ENCODE results near the gene DOCK11. TPM values are rescaled to one million over a fixed set of nuclear protein-coding genes. Genes with fewer than 3 reads are reported as not detected.

The DOCK11 gene
- total and polyA plus RNA-seq, 2 donors (not counting 1 experiment from before 2014, with no cell fraction given), result 40.1 to 85.3 TPM

- Histone ChIP-seq H3K36me3 (ENCODE audit: control insufficient read depth, insufficient read depth, low read length) (no peaks in the 10 kb centered on the region), H3K27me3 (ENCODE audit: control insufficient read depth, insufficient read depth, low read length) (no peaks in the 10 kb centered on the region), H2AFZ (ENCODE audit: low read length) (no peak overlapping the region), H3K4me3 (replicated peaks in 1 of 4; ENCODE audit: control extremely low read depth in 1 of 4, insufficient read depth in 1 of 4, low read depth in 3 of 4, low read length in 4 of 4) (no peak overlapping the region), H3K4me2 (ENCODE audit: extremely low read depth, insufficient read depth, low read length) (no peak overlapping the region), H4K20me1 (ENCODE audit: control insufficient read depth, extremely low read depth, insufficient read depth, low read length) (no peaks in the 10 kb centered on the region), H3K9ac (ENCODE audit: insufficient read depth, low read length) (no peak overlapping the region), H3K27ac (ENCODE audit: insufficient read depth, low read length) (no peak overlapping the region), H3K9me3 (ENCODE audit: control insufficient read depth, insufficient read depth, low read depth, low read length) (no peaks in the 10 kb centered on the region), H3K79me2 (ENCODE audit: control insufficient read depth, insufficient read depth, low read length) (peaks cover 26% of the 10 kb centered on the region), H3K4me1 (ENCODE audit: control insufficient read depth, extremely low read depth, insufficient read depth, low read length) (peaks cover 2% of the 10 kb centered on the region)
- no peak for DNase-seq (ENCODE audit: low read depth in 2 of 2)
- TF ChIP-seq EZH2 (IDR thresholded peaks at IDR 0.05; ENCODE audit: low read length, missing control alignments) (no peak), CTCF (conservative IDR thresholded peaks at IDR 0.05 in 1 of 2, IDR thresholded peaks at IDR 0.05 in 1 of 2; ENCODE audit: low read depth in 1 of 2, low read length in 2 of 2) (no peak)
Observed at GRCh38 chrX:118504581-118504980, 9.0 kb downstream of the DOCK11 start.

GRCh38 chrX:118506805-118507480 is 11.3 kb downstream of the DOCK11 start:
- TF ChIP-seq EZH2 (IDR thresholded peaks at IDR 0.05; ENCODE audit: low read length, missing control alignments) (no peak), CTCF (conservative IDR thresholded peaks at IDR 0.05 in 1 of 2, IDR thresholded peaks at IDR 0.05 in 1 of 2; ENCODE audit: low read depth in 1 of 2, low read length in 2 of 2) (no peak)
- DNase-seq (ENCODE audit: low read depth in 2 of 2), result no peak
- no peak overlapping the region for H3K27ac ChIP-seq (ENCODE audit: insufficient read depth, low read length)
- no peaks in the 10 kb centered on the region for H3K27me3 ChIP-seq (ENCODE audit: control insufficient read depth, insufficient read depth, low read length)
- no peaks in the 10 kb centered on the region for H3K9me3 ChIP-seq (ENCODE audit: control insufficient read depth, insufficient read depth, low read depth, low read length)
- no peak overlapping the region for H3K9ac ChIP-seq (ENCODE audit: insufficient read depth, low read length)
- no peak overlapping the region for H2AFZ ChIP-seq (ENCODE audit: low read length)
- H3K4me2 ChIP-seq (ENCODE audit: extremely low read depth, insufficient read depth, low read length), result no peak overlapping the region
- no peaks in the 10 kb centered on the region for H4K20me1 ChIP-seq (ENCODE audit: control insufficient read depth, extremely low read depth, insufficient read depth, low read length)
- H3K4me1 ChIP-seq (ENCODE audit: control insufficient read depth, extremely low read depth, insufficient read depth, low read length), result peaks cover 2% of the 10 kb centered on the region
- H3K4me3 ChIP-seq (replicated peaks in 1 of 4; ENCODE audit: control extremely low read depth in 1 of 4, insufficient read depth in 1 of 4, low read depth in 3 of 4, low read length in 4 of 4), result no peak overlapping the region
- H3K79me2 ChIP-seq (ENCODE audit: control insufficient read depth, insufficient read depth, low read length), result peaks cover 28% of the 10 kb centered on the region
- H3K36me3 ChIP-seq (ENCODE audit: control insufficient read depth, insufficient read depth, low read length), result no peaks in the 10 kb centered on the region

- no peak for DNase-seq (ENCODE audit: low read depth in 2 of 2)
- Histone ChIP-seq H3K79me2 (ENCODE audit: control insufficient read depth, insufficient read depth, low read length) (peaks cover 24% of the 10 kb centered on the region), H3K36me3 (ENCODE audit: control insufficient read depth, insufficient read depth, low read length) (no peaks in the 10 kb centered on the region), H2AFZ (ENCODE audit: low read length) (no peak overlapping the region), H3K27me3 (ENCODE audit: control insufficient read depth, insufficient read depth, low read length) (no peaks in the 10 kb centered on the region), H3K27ac (ENCODE audit: insufficient read depth, low read length) (no peak overlapping the region), H3K4me2 (ENCODE audit: extremely low read depth, insufficient read depth, low read length) (no peak overlapping the region), H3K4me1 (ENCODE audit: control insufficient read depth, extremely low read depth, insufficient read depth, low read length) (peaks cover 2% of the 10 kb centered on the region), H3K9ac (ENCODE audit: insufficient read depth, low read length) (no peak overlapping the region), H3K9me3 (ENCODE audit: control insufficient read depth, insufficient read depth, low read depth, low read length) (no peaks in the 10 kb centered on the region), H3K4me3 (replicated peaks in 1 of 4; ENCODE audit: control extremely low read depth in 1 of 4, insufficient read depth in 1 of 4, low read depth in 3 of 4, low read length in 4 of 4) (no peak overlapping the region), H4K20me1 (ENCODE audit: control insufficient read depth, extremely low read depth, insufficient read depth, low read length) (no peaks in the 10 kb centered on the region)
- no peak for TF ChIP-seq CTCF (conservative IDR thresholded peaks at IDR 0.05 in 1 of 2, IDR thresholded peaks at IDR 0.05 in 1 of 2; ENCODE audit: low read depth in 1 of 2, low read length in 2 of 2)
- TF ChIP-seq EZH2 (IDR thresholded peaks at IDR 0.05; ENCODE audit: low read length, missing control alignments), result no peak
Observed at GRCh38 chrX:118507766-118508165, 12.2 kb downstream of the DOCK11 start.

Data from fibroblast of lung (primary cell).